ENCODE measurements around the gene MLH1.
A peak's percentile ranks its signal among the peaks of the same experiment; 100 is the strongest.
"Not testable (repeated sequence)": the region's sequence is repeated elsewhere in the genome, so short reads cannot be mapped to it uniquely, and the experiment has no call there.

Gene MLH1

GRCh38 chr3:36954452-36955134, 38.7 kb upstream of the MLH1 start:
- no peak for TF ChIP-seq CTCF (IDR thresholded peaks at IDR 0.05; ENCODE audit: borderline replicate concordance, control extremely low read depth, extremely low read depth, insufficient read depth, missing control alignments)
- in situ Hi-C loops (cut with MboI; ENCODE audit: low sequenced_read_pairs, unreplicated experiment): loop anchor here (25.0 kb wide), 1 partner anchor 217 kb away; no protein-coding TSS in a partner anchor
- no peak for DNase-seq (ENCODE audit: low spot score)

GRCh38 chr3:36956155-36956554, 37.2 kb upstream of the MLH1 start:
- in situ Hi-C loops (cut with MboI; ENCODE audit: low sequenced_read_pairs, unreplicated experiment): loop anchor here (25.0 kb wide), 1 partner anchor 219 kb away; no protein-coding TSS in a partner anchor
- no peak for DNase-seq (ENCODE audit: low spot score)
- TF ChIP-seq CTCF (IDR thresholded peaks at IDR 0.05; ENCODE audit: borderline replicate concordance, control extremely low read depth, extremely low read depth, insufficient read depth, missing control alignments): no peak

- TF ChIP-seq CTCF (IDR thresholded peaks at IDR 0.05; ENCODE audit: borderline replicate concordance, control extremely low read depth, extremely low read depth, insufficient read depth, missing control alignments): peak; percentile 12
- in situ Hi-C loops (cut with MboI; ENCODE audit: low sequenced_read_pairs, unreplicated experiment): loop anchor here (25.0 kb wide), 1 partner anchor 220 kb away; no protein-coding TSS in a partner anchor
- DNase-seq (ENCODE audit: low spot score): no peak
These were observed 36.3 kb upstream of the MLH1 start for GRCh38 chr3:36957063-36957462.

GRCh38 chr3:36957862-36958686, 35.2 kb upstream of the MLH1 start:
- in situ Hi-C loops (cut with MboI; ENCODE audit: low sequenced_read_pairs, unreplicated experiment): loop anchor here (25.0 kb wide), 1 partner anchor 221 kb away; no protein-coding TSS in a partner anchor
- TF ChIP-seq CTCF (IDR thresholded peaks at IDR 0.05; ENCODE audit: borderline replicate concordance, control extremely low read depth, extremely low read depth, insufficient read depth, missing control alignments): no peak
- no peak for DNase-seq (ENCODE audit: low spot score)

- TF ChIP-seq CTCF (IDR thresholded peaks at IDR 0.05; ENCODE audit: borderline replicate concordance, control extremely low read depth, extremely low read depth, insufficient read depth, missing control alignments): no peak
- in situ Hi-C loops (cut with MboI; ENCODE audit: low sequenced_read_pairs, unreplicated experiment): loop anchor here (25.0 kb wide), 1 partner anchor 223 kb away; no protein-coding TSS in a partner anchor
- DNase-seq (ENCODE audit: low spot score): no peak
These were observed 33.5 kb upstream of the MLH1 start for GRCh38 chr3:36959821-36960220.

- no peak for DNase-seq (ENCODE audit: low spot score)
- TF ChIP-seq CTCF (IDR thresholded peaks at IDR 0.05; ENCODE audit: borderline replicate concordance, control extremely low read depth, extremely low read depth, insufficient read depth, missing control alignments): no peak
- in situ Hi-C loops (cut with MboI; ENCODE audit: low sequenced_read_pairs, unreplicated experiment): loop anchor here (25.0 kb wide), 1 partner anchor 223 kb away; no protein-coding TSS in a partner anchor
These were observed 32.8 kb upstream of the MLH1 start for GRCh38 chr3:36960502-36960901.

- in situ Hi-C loops (cut with MboI; ENCODE audit: low sequenced_read_pairs, unreplicated experiment): loop anchor here (25.0 kb wide), 1 partner anchor 226 kb away; no protein-coding TSS in a partner anchor
- DNase-seq (ENCODE audit: low spot score): not testable (repeated sequence)
These were observed 30.3 kb upstream of the MLH1 start for GRCh38 chr3:36963008-36963407.
